ENCODE measurements around the gene GNG3. TPM values are rescaled to one million over a fixed set of nuclear protein-coding genes. Genes with fewer than 3 reads are reported as not detected.

Gene GNG3
- total RNA-seq, 3 donors from 2014 or later, result 0.35 to 5.2 (median 0.92) TPM

GRCh38 chr11:62719302-62719978, 12.0 kb downstream of the GNG3 start:
- H3K4me3 ChIP-seq, result no peak overlapping the region
- DNase-seq (no peak), ATAC-seq (no peak)
- peaks cover 55% of the 10 kb centered on the region for H3K36me3 ChIP-seq (ENCODE audit: low read depth)
- H3K9me3 ChIP-seq, result no peaks in the 10 kb centered on the region
- H3K4me1 ChIP-seq (ENCODE audit: low read depth), result peaks cover 5% of the 10 kb centered on the region
- no peak for TF ChIP-seq CTCF (IDR thresholded peaks at IDR 0.05)
- intact Hi-C loops (cut with DNase I, micrococcal nuclease), result no loop called here

- peaks cover 17% of the 10 kb centered on the region for H3K4me1 ChIP-seq (ENCODE audit: low read depth)
- intact Hi-C loops (cut with DNase I, micrococcal nuclease), result no loop called here
- H3K36me3 ChIP-seq (ENCODE audit: low read depth), result peaks cover 45% of the 10 kb centered on the region
- no peaks in the 10 kb centered on the region for H3K9me3 ChIP-seq
- TF ChIP-seq CTCF (IDR thresholded peaks at IDR 0.05), result no peak
- H3K4me3 ChIP-seq, result no peak overlapping the region
- DNase-seq (no peak), ATAC-seq (no peak)
Measured at GRCh38 chr11:62721994-62722393, 14.5 kb downstream of the GNG3 start.

- intact Hi-C loops (cut with DNase I, micrococcal nuclease), result no loop called here
- Histone ChIP-seq H3K9me3 (no peaks in the 10 kb centered on the region), H3K36me3 (ENCODE audit: low read depth) (peaks cover 28% of the 10 kb centered on the region), H3K4me3 (no peak overlapping the region), H3K4me1 (ENCODE audit: low read depth) (peaks cover 17% of the 10 kb centered on the region)
- ATAC-seq (no peak), DNase-seq (no peak)
- TF ChIP-seq CTCF (IDR thresholded peaks at IDR 0.05), result no peak
Measured at GRCh38 chr11:62724171-62724570, 16.7 kb downstream of the GNG3 start.

- intact Hi-C loops (cut with DNase I, micrococcal nuclease), result no loop called here
- peaks cover 27% of the 10 kb centered on the region for H3K4me1 ChIP-seq (ENCODE audit: low read depth)
- DNase-seq (no peak), ATAC-seq (no peak)
- H3K36me3 ChIP-seq (ENCODE audit: low read depth), result peaks cover 17% of the 10 kb centered on the region
- no peaks in the 10 kb centered on the region for H3K9me3 ChIP-seq
- peak overlapping the region; percentile 90 for H3K4me3 ChIP-seq
- TF ChIP-seq CTCF (IDR thresholded peaks at IDR 0.05), result no peak
Measured at GRCh38 chr11:62725646-62726045, 18.2 kb downstream of the GNG3 start.

GRCh38 chr11:62726156-62726914, 18.9 kb downstream of the GNG3 start:
- intact Hi-C loops (cut with DNase I, micrococcal nuclease), result no loop called here
- H3K9me3 ChIP-seq, result no peaks in the 10 kb centered on the region
- H3K36me3 ChIP-seq (ENCODE audit: low read depth), result peaks cover 10% of the 10 kb centered on the region
- DNase-seq (no peak), ATAC-seq (no peak)
- H3K4me1 ChIP-seq (ENCODE audit: low read depth), result peaks cover 34% of the 10 kb centered on the region
- H3K4me3 ChIP-seq, result peak overlapping the region; percentile 90
- no peak for TF ChIP-seq CTCF (IDR thresholded peaks at IDR 0.05)

Data from mucosa of descending colon (tissue), 3 donors.